Esophagus muscularis mucosa (tissue), 4 donors: ENCODE data around the gene BTRC. TPM values are rescaled to one million over a fixed set of nuclear protein-coding genes. Genes with fewer than 3 reads are reported as not detected.
"Not testable (repeated sequence)": the region's sequence is repeated elsewhere in the genome, so short reads cannot be mapped to it uniquely, and the experiment has no call there.

Experiments
- DNase-seq: peaks from one replicate; pipeline ENCODE4 v3.0.0-alpha.2; 2017; ENCODE audit errors: extremely low spot score
- H3K27ac ChIP-seq, 4 donors: fragments of 200-600 bp; sonication (generic); replicated peaks in 1 of 4; 1 replicate in 3 of 4; 2 replicates in 1 of 4; pipeline ENCODE4 v1.5.1; 2016 to 2019; ENCODE audit warnings: mild to moderate bottlenecking in 1 of 4
- H3K27me3 ChIP-seq, 4 donors: fragments of 200-600 bp; sonication (generic); one replicate each; pipeline versions ENCODE4 v1.5.1 to v1.6.0; 2016 to 2019
- H3K36me3 ChIP-seq, 4 donors: fragments of 200-600 bp; sonication (generic); one replicate each; pipeline ENCODE4 v1.5.1; 2016 to 2019
- H3K4me1 ChIP-seq, 4 donors: fragments of 200-600 bp; sonication (generic); one replicate each; pipeline ENCODE4 v1.5.1; 2016 to 2019
- H3K4me3 ChIP-seq, 4 donors: fragments of 200-600 bp; sonication (generic); 1 replicate in 2 of 4; 2 replicates in 2 of 4; pipeline ENCODE4 v1.5.1; 2016 to 2019; ENCODE audit warnings: mild to moderate bottlenecking in 4 of 4, moderate library complexity in 1 of 4
- H3K9me3 ChIP-seq, 4 donors: fragments of 200-600 bp; sonication (generic); 1 replicate in 3 of 4; 2 replicates in 1 of 4; pipeline ENCODE4 v1.5.1; 2016 to 2019
- EP300 ChIP-seq: sonication (generic); formaldehyde crosslinking; IDR thresholded peaks from one replicate; pipeline ENCODE4 v1.6.1; 2017; ENCODE audit warnings: antibody characterized with exemption
- POLR2A ChIP-seq: fragments of 450-650 bp; IDR thresholded peaks from one replicate; pipeline ENCODE4 v1.6.1; 2017; ENCODE audit warnings: antibody characterized with exemption, moderate library complexity, mild to moderate bottlenecking, low read depth
- POLR2AphosphoS5 ChIP-seq, 2 donors: sonication (generic); formaldehyde crosslinking; IDR thresholded peaks; one replicate each; pipeline ENCODE4 v1.6.1; 2017; ENCODE audit warnings: antibody characterized with exemption in 2 of 2
- WGBS: methylation state at CpG from one replicate; pipeline ENCODE4 v1.1.5; 2018; 5-methylcytosine and 5-hydroxymethylcytosine counted together
- intact Hi-C: fragments of 100-400 bp; cut with DNase I; formaldehyde crosslinking; loops from one replicate; pipeline ENCODE4 v1.15.1; 2023
- total RNA-seq, 4 donors: library from RNA; depleted of rRNA; stranded (reverse); fragments of >200 nt; gene quantifications; one replicate each; pipeline versions ENCODE4 v1.1.0 to v1.2.1, GENCODE V29; 2016
- TF ChIP-seq, protein P1 (sequence below), 3 experiments: fragments of 200-600 bp in 2 of 3; fragments of 450-650 bp in 1 of 3; sonication (generic) in 2 of 3; IDR thresholded peaks; one replicate each; pipeline ENCODE4 v1.5.1; 2017 to 2019; ENCODE audit warnings: antibody characterized with exemption in 3 of 3, mild to moderate bottlenecking in 2 of 3, moderate library complexity in 1 of 3

BTRC gene
- total RNA-seq, 4 donors from 2014 or later = 10.1 to 20.0 (median 10.4) TPM

GRCh38 chr10:101330631-101331225 is 23.2 kb upstream of the BTRC start:
- Histone ChIP-seq H3K36me3 (no peaks in the 10 kb centered on the region), H3K9me3 (no peaks in the 10 kb centered on the region), H3K4me3 (no peak overlapping the region), H3K4me1 (no peaks in the 10 kb centered on the region), H3K27ac (no peak overlapping the region), H3K27me3 (peaks cover 0 to 8% (median 0%) of the 10 kb centered on the region in 4 donors)
- WGBS = 67% methylated on average over 14 of the region's 14 CpGs
- intact Hi-C loops = no loop called here
- DNase-seq = no peak
- TF ChIP-seq EP300 (no peak), POLR2A (no peak), POLR2AphosphoS5 (IDR thresholded peaks at IDR 0.05) (no peak)
- TF ChIP-seq, protein P1, sequence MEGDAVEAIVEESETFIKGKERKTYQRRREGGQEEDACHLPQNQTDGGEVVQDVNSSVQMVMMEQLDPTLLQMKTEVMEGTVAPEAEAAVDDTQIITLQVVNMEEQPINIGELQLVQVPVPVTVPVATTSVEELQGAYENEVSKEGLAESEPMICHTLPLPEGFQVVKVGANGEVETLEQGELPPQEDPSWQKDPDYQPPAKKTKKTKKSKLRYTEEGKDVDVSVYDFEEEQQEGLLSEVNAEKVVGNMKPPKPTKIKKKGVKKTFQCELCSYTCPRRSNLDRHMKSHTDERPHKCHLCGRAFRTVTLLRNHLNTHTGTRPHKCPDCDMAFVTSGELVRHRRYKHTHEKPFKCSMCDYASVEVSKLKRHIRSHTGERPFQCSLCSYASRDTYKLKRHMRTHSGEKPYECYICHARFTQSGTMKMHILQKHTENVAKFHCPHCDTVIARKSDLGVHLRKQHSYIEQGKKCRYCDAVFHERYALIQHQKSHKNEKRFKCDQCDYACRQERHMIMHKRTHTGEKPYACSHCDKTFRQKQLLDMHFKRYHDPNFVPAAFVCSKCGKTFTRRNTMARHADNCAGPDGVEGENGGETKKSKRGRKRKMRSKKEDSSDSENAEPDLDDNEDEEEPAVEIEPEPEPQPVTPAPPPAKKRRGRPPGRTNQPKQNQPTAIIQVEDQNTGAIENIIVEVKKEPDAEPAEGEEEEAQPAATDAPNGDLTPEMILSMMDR (IDR thresholded peaks at IDR 0.05) = no peak

- 92% methylated on average over 2 of the region's 2 CpGs for WGBS
- no peak overlapping the region for H3K4me3 ChIP-seq
- no peak for TF ChIP-seq POLR2A
- TF ChIP-seq, protein P1 (IDR thresholded peaks at IDR 0.05) = no peak
- TF ChIP-seq EP300 = no peak
- no peak for TF ChIP-seq POLR2AphosphoS5 (IDR thresholded peaks at IDR 0.05)
- no peak overlapping the region for H3K27ac ChIP-seq
- H3K9me3 ChIP-seq = no peaks in the 10 kb centered on the region
- H3K27me3 ChIP-seq = peaks cover 0 to 8% (median 0%) of the 10 kb centered on the region in 4 donors
- intact Hi-C loops = no loop called here
- no peak for DNase-seq
- no peaks in the 10 kb centered on the region for H3K36me3 ChIP-seq
- H3K4me1 ChIP-seq = no peaks in the 10 kb centered on the region
Measured at GRCh38 chr10:101331956-101332355, 22.0 kb upstream of the BTRC start.

DNA sequence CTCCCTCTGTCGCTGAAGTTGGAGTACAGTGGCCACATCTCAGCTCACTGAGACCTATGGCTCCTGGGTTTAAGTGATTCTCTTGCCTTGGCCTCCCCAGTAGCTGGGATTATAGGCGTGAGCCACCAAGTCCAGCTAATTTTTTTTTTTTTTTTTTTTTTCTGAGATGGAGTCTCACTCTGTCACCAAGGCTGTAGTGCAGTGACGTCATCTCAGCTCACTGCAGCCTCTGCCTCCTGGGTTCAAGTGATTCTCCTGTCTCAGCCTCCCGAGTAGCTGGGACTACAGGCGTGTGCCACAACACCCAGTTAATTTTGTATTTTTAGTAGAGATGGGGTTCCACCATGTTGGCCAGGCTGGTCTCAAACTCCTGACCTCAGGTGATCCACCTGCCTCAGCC is 19.7 kb upstream of the BTRC start:
- intact Hi-C loops = not testable (repeated sequence)
- peaks cover 0 to 14% (median 0%) of the 10 kb centered on the region in 4 donors for H3K27me3 ChIP-seq

GRCh38 chr10:101336382-101336781 is 17.6 kb upstream of the BTRC start:
- Histone ChIP-seq H3K36me3 (no peaks in the 10 kb centered on the region), H3K9me3 (no peaks in the 10 kb centered on the region), H3K27me3 (peaks cover 0 to 16% (median 0%) of the 10 kb centered on the region in 4 donors), H3K4me1 (no peaks in the 10 kb centered on the region), H3K4me3 (no peak overlapping the region), H3K27ac (no peak overlapping the region)
- DNase-seq = no peak
- intact Hi-C loops = no loop called here
- TF ChIP-seq POLR2A (no peak), POLR2AphosphoS5 (IDR thresholded peaks at IDR 0.05) (no peak), EP300 (no peak)
- TF ChIP-seq, protein P1 (IDR thresholded peaks at IDR 0.05) = no peak

More for the DNA sequence above, 19.7 kb upstream of the BTRC start:
- not testable (repeated sequence) for H3K4me3 ChIP-seq, H3K27ac ChIP-seq, H3K4me1 ChIP-seq, H3K9me3 ChIP-seq, H3K36me3 ChIP-seq, DNase-seq
- 91% methylated on average over 5 of the region's 5 CpGs for WGBS

- TF ChIP-seq POLR2AphosphoS5 (IDR thresholded peaks at IDR 0.05) (no peak), EP300 (no peak), POLR2A (no peak)
- TF ChIP-seq, protein P1 (IDR thresholded peaks at IDR 0.05) = no peak
- H3K27me3 ChIP-seq = peaks cover 0 to 19% (median 0%) of the 10 kb centered on the region in 4 donors
- no peaks in the 10 kb centered on the region for H3K4me1 ChIP-seq
- no peak overlapping the region for H3K27ac ChIP-seq
- no peaks in the 10 kb centered on the region for H3K36me3 ChIP-seq
- intact Hi-C loops = no loop called here
- H3K4me3 ChIP-seq = no peak overlapping the region
- H3K9me3 ChIP-seq = no peaks in the 10 kb centered on the region
- DNase-seq = no peak
- 93% methylated on average over 4 of the region's 4 CpGs for WGBS
Measured at GRCh38 chr10:101337836-101338235, 16.1 kb upstream of the BTRC start.
